GM18907 (cell line): ENCODE data around the gene SLC25A26.
A peak's percentile ranks its signal among the peaks of the same experiment; 100 is the strongest.
"Not testable (repeated sequence)": the region's sequence is repeated elsewhere in the genome, so short reads cannot be mapped to it uniquely, and the experiment has no call there.

Experiments
- ATAC-seq: cut with Tn5 transposase; IDR thresholded peaks from one replicate; pipeline ENCODE4 v1.9.1; 2021; ENCODE audit warnings: mild to moderate bottlenecking, moderate library complexity; ENCODE audit not compliant: unreplicated experiment

The SLC25A26 gene

GRCh38 chr3:66406163-66406562 lies 185.4 kb downstream of the SLC25A26 start:
- no peak for ATAC-seq

GRCh38 chr3:66406831-66407610 lies 186.2 kb downstream of the SLC25A26 start:
- ATAC-seq, result no peak

DNA sequence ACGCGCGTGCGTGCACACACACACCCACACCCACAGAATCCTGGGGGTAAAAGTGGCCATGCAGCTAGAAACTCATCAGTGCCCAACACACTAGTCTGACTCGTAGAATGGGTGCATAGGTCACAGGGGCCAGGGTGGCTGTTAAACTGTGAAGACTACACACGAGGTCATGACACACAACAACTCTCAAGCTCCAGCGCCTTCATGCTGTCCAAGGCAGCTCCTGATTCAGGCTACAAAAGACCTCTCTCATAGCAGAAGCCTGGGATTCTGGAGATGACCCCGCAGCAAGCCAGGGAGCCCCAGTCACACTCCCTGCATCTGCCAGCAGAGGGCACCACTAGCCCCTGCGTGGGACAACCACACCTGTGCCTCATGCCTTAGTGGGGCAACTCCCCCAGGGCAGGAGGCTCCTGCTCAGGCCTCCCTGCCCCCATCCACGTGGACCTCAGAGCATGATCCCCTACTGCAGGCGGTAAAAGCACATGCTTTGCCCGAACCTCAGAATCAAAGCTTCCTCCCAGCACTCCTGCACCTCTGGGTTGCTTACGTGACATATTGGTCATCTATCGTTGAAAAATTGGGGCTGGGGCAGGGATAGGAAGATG lies 186.9 kb downstream of the SLC25A26 start:
- peak; percentile 84 for ATAC-seq

DNA sequence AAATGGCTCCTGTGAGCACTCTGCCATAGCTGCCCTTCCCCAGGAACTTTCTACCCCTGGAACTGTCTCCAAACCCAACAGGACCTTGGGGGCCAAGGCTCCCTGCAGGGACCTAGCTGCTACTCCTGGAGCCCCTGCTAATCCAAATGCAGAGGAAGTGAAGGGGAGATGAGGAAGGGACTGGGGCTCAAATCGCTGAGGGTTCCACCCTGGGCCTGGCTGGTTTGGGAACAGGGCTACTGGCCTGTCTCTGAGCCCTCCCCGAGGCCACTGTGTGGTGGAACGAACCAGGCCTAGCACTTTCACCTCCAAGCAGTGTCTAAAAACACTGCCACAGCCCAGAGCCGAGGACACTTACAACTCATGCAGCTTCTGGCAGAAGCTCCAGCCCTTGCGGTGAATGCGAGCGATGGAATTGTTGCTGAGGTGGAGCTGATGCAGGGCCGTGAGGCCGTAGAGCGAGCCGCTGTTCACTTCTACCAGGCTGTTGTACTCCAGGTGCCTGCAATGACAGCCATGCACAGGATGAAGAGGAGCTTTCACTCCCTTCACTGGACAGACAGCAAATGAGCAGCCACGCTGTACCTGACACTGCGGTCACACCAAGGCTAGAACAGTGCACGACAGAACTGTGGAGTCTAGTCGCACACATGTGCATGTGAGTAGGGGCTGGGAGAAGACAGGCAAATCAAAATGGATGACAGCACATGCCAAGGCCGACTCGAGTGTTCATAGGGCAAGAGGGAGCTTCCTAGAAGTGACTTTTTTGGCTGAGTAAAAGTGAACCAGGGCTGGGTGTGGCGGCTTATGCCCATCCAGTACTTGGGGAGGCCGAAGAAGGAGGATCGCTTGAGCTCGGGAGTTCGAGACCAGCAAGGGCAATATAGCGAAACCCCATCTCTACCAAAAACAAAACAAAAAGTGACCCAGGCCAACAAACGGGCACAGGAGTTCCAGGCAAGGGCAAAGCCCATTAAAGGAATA lies 189.3 kb downstream of the SLC25A26 start:
- no peak for ATAC-seq

DNA sequence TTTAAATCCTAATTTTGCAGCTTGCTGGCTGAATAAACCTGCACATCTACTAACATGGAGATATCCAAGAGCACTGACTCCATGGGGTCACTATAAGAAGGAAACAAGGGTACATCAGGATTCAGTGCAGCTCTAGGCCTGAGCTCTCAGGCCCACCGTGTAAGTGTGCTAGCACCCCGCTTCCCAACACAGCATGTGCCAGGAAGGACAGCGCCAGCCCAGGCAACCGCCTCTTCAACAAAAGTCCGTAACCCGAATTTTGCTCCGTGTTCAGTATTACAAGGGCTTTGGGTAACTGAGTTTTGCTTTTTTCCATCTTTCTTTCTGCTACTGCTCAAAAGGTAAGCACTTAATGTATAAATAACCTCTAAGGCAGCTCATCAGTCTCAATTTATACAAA lies 190.2 kb downstream of the SLC25A26 start:
- no peak for ATAC-seq

DNA sequence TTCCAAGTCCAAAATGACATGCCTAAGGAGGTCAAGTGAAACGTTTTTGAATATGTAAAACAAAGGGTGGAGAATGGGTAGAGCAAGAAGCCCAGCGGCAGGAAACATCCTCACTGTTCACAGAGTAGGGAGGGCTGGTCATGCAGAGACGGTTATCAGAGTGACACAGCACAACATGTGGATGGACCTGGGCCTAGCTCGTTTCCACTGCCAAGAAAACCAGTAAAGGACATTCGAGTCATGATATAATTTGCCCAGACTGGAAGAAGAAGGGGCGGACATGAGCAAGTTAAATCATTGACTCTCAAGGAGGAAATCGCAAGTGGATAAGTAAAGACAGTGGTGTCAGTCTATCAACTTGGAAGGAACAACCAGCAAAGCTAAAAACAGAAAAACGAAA lies 190.7 kb downstream of the SLC25A26 start:
- ATAC-seq, result no peak

- no peak for ATAC-seq
Observed at GRCh38 chr3:66411961-66412887, 191.4 kb downstream of the SLC25A26 start.

DNA sequence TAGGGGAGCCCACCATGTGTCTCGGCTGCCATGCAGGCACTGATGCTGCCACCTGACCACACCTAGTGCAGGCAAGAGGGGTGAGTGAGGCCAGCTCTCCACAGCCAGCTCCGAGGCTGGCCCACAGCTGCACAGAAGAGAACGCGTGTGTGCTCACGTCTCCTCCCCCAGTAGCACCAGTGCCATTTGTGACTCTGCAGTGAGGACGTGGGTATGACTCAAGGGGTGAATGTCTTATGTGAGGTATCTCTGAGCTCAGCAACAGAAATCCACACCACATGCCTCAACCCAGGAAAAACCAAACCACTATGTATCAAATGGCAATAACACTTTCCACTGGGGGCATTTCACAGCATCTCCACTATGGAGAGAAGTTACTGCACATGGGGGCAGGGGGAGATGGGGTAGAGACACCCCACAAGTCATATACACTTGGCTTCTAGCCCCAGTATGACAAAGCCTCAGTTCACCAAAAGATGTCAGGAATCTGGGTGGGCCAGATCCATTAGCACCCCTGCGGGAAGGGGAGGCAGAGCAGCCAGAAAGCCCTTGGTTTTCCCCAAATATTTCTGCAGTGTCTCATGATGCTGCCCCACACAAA lies 192.4 kb downstream of the SLC25A26 start:
- ATAC-seq, result no peak

DNA sequence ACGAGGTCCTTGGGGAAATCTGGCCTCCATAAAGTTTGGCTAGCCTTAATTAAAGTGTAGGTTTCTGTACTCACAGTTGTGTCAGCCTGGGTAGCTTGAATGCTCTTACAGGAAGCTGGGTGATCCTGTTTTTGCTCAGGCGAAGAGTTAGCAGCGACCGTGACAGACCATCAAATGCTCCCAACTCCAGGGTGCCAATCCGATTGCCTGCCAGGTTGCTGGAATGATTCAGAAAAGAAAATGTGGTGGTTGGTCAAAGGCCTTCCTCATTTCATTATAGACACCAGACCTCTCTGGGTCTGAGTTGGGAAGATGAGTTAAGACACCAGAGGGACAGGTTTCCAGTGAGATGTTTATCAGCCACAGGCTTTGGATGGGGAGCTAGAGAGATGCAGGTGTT lies 194.0 kb downstream of the SLC25A26 start:
- ATAC-seq, result no peak

DNA sequence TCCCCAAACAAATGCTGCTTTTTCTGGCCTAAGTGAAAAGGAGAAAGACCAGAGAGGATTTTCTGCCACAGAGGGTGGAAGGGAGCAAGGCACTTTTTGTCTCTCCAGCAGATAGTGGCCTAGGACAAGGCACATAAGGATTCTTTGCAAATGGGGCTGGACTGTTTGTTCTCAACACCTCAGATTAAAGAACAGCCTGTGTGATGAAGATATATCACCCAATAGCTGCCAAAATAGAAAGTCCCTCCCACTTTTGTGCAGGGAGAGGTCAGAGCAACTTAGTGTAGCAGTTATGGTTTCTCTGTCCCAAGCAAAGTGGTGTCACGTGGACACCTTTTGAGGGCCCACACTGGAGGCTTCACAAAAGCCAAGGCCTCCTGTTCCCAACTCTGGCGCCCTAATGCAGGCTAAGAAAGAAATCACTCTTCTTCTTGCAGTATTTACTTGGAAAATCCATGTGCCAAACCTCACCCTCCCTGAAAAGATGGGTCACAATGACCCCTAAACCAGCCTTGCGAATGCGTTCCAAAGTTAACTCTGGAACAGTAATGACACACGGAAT lies 195.1 kb downstream of the SLC25A26 start:
- no peak for ATAC-seq

DNA sequence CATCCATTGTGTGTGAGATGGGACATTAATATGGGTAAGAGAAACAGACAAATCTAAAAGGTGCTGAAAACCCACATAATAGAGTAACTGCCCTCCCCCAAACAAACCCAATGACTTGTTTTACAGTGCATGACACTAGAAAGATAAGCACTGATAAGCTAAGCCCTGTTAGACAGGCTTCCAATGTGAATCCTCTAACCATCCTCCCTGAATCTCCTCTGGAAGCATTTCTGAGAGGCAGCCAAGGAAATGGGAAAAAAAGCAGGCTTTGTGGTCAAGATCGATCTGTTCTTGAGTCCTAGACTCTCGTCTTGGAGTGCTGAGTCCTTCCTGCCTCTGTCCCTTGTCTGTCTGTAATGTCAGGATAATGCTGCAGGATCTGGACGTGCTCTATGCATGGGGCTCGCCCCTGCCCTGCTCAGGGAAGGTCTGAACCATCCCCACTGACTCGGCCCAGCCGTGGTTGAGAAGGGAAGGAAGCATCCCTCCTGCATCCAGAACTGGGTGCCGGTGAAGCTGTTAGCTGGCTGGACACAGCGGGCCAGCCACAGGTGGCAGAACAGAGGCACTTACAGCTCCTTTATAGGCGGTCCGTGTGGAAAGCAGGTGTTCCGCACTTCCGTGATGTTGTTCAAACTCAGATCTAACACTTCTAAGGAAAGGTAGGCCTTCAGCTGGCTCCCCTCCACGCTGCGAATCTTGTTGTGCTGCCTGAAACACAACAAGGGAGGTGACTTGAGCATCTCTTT lies 195.9 kb downstream of the SLC25A26 start:
- no peak for ATAC-seq

- ATAC-seq, result no peak
Observed at GRCh38 chr3:66418475-66418931, 197.7 kb downstream of the SLC25A26 start.

GRCh38 chr3:66419036-66419435 lies 198.2 kb downstream of the SLC25A26 start:
- no peak for ATAC-seq

DNA sequence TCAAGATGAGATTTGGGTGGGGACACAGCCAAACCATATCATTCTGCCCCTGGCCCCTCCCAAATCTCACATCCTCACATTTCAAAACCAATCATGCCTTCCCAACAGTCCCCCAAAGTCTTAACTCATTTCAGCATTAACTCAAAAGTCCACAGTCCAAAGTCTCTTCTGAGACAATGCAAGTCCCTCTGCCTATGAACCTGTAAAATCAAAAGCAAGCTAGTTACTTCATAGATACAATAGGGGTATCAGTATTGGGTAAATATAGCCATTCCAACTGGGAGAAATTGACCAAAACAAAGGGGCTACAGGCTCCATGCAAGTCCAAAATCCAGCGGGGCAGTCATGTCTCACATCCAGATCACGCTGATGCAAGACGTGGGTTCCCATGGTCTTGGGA lies 200.3 kb downstream of the SLC25A26 start:
- ATAC-seq, result not testable (repeated sequence)

GRCh38 chr3:66421893-66422292 lies 201.1 kb downstream of the SLC25A26 start:
- ATAC-seq, result not testable (repeated sequence)

GRCh38 chr3:66423791-66424190 lies 203.0 kb downstream of the SLC25A26 start:
- no peak for ATAC-seq

DNA sequence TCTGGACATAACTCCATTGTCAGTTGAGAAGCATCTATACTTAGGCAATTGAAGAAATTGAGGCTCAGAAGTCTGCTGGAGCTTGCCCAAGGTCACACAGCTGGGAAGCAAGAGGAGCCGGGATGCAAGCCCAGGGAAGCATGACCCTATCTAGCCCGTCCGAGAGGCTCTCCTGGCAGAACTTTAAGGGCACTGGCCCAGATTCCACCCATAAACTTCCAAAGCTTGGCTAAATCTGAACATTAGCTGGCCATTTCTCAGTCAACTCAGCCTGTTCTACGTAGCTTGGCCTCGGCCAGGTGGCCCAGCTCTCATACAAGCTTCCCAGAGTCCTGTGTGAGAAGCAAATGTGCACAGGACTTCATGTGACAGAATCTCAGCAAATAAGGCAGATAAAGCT lies 204.2 kb downstream of the SLC25A26 start:
- ATAC-seq, result no peak

DNA sequence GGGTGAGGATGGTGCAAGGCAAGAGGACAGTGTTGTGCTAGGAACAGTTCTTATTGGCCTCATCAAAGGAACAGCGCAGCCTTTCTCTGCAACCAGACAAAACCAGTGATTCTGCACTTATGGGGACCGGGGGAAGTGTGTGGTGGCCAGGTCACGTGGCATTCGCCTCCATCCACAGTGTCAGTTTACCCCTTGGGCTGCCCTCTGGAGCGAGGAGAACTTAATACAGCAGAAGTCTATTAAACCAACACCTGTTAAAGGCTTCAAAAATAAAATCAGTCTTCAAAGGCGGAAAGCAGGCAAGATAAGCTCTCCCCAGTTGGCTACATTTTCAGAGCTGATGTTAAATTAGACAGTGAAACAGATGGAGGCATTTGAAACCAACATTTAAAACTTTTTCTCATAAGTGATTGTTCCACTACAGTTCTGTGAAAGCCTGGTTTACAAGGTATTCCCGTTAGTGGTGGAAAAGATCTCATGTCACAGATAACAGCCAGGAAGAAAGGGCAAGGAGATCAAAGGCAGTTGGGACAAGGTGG lies 204.8 kb downstream of the SLC25A26 start:
- no peak for ATAC-seq

- ATAC-seq, result no peak
Observed at GRCh38 chr3:66426135-66426534, 205.3 kb downstream of the SLC25A26 start.
